Measurements from ENCODE around the gene FBRSL1.

Gene FBRSL1

DNA sequence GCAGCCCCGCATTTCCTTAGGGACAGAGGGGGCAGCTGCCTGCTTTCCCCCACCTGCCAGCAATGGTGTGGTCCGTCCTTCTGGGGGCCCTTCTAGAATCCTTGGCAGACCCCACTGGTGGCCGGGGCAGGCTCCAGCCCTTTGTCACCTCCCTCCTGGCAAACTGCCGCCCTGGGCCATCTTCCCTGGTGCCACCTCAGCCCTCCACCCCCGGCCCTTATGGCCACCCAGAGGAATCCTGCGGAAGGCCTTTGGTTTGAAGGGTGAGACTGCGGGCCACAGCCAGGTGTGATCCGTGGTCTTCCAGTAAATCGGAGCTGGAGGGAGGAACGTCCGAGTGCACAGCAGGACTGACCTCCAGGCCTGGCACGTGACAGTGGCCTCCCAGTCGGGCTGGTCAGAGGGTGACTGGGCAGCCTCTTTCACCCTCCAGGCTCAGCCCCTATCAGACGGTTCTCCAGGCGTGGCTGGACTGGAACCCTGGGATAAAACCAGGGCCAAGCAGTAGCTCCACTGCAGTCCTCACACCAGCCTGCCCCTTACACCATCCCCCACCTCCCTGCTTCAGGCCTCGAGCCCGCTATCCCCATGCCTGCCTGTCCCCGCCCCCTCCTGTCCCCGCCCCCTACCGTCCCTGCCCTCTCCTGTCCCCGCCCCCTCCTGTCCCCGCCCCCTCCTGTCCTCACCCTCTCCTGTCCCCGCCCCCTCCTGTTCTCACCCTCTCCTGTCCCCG lies 12.4 kb downstream of the FBRSL1 start:
- H3K4me3 ChIP-seq (ENCODE audit: low read length), result no peak overlapping the region
- no peaks in the 10 kb centered on the region for H3K27me3 ChIP-seq (replicated peaks; ENCODE audit: insufficient read depth, low read length)
- no peaks in the 10 kb centered on the region for H3K36me3 ChIP-seq (replicated peaks; ENCODE audit: insufficient read depth, low read length)
- H3K9ac ChIP-seq (ENCODE audit: low read length), result no peak overlapping the region
- H3K9me3 ChIP-seq (replicated peaks; ENCODE audit: insufficient read depth, low read length), result no peaks in the 10 kb centered on the region
- no peak overlapping the region for H3K4me2 ChIP-seq (ENCODE audit: low read depth, low read length)
- H2AFZ ChIP-seq (ENCODE audit: low read length), result no peak overlapping the region
- no peaks in the 10 kb centered on the region for H3K4me1 ChIP-seq (ENCODE audit: low read length)
- no peaks in the 10 kb centered on the region for H4K20me1 ChIP-seq (ENCODE audit: insufficient read depth, low read length)
- no peak for DNase-seq
- no peak for TF ChIP-seq EZH2 (optimal IDR thresholded peaks at IDR 0.05; ENCODE audit: low read depth, low read length)
- TF ChIP-seq CTCF (IDR thresholded peaks at IDR 0.05; ENCODE audit: low read length), result no peak
- TF ChIP-seq EZH2phosphoT487 (IDR thresholded peaks at IDR 0.05; ENCODE audit: low read length), result no peak
- no peaks in the 10 kb centered on the region for H3K9me2 ChIP-seq (replicated peaks; ENCODE audit: insufficient read depth, low read length)
- H3K79me2 ChIP-seq (ENCODE audit: low read length), result peaks cover 43% of the 10 kb centered on the region
- H3F3A ChIP-seq (ENCODE audit: insufficient read depth, low read length), result no peaks in the 10 kb centered on the region
- no peak overlapping the region for H3K27ac ChIP-seq (ENCODE audit: low read length)

GRCh38 chr12:132502882-132503193 lies 12.9 kb downstream of the FBRSL1 start:
- DNase-seq, result no peak
- H3K9ac ChIP-seq (ENCODE audit: low read length), result no peak overlapping the region
- TF ChIP-seq CTCF (IDR thresholded peaks at IDR 0.05; ENCODE audit: low read length), result no peak
- no peak for TF ChIP-seq EZH2 (optimal IDR thresholded peaks at IDR 0.05; ENCODE audit: low read depth, low read length)
- TF ChIP-seq EZH2phosphoT487 (IDR thresholded peaks at IDR 0.05; ENCODE audit: low read length), result no peak
- no peak overlapping the region for H3K4me3 ChIP-seq (ENCODE audit: low read length)
- no peaks in the 10 kb centered on the region for H3K9me2 ChIP-seq (replicated peaks; ENCODE audit: insufficient read depth, low read length)
- H3K4me1 ChIP-seq (ENCODE audit: low read length), result no peaks in the 10 kb centered on the region
- no peak overlapping the region for H2AFZ ChIP-seq (ENCODE audit: low read length)
- no peaks in the 10 kb centered on the region for H3K27me3 ChIP-seq (replicated peaks; ENCODE audit: insufficient read depth, low read length)
- no peaks in the 10 kb centered on the region for H3K9me3 ChIP-seq (replicated peaks; ENCODE audit: insufficient read depth, low read length)
- no peaks in the 10 kb centered on the region for H4K20me1 ChIP-seq (ENCODE audit: insufficient read depth, low read length)
- peaks cover 38% of the 10 kb centered on the region for H3K79me2 ChIP-seq (ENCODE audit: low read length)
- no peaks in the 10 kb centered on the region for H3K36me3 ChIP-seq (replicated peaks; ENCODE audit: insufficient read depth, low read length)
- no peak overlapping the region for H3K27ac ChIP-seq (ENCODE audit: low read length)
- H3F3A ChIP-seq (ENCODE audit: insufficient read depth, low read length), result no peaks in the 10 kb centered on the region
- H3K4me2 ChIP-seq (ENCODE audit: low read depth, low read length), result no peak overlapping the region

DNA sequence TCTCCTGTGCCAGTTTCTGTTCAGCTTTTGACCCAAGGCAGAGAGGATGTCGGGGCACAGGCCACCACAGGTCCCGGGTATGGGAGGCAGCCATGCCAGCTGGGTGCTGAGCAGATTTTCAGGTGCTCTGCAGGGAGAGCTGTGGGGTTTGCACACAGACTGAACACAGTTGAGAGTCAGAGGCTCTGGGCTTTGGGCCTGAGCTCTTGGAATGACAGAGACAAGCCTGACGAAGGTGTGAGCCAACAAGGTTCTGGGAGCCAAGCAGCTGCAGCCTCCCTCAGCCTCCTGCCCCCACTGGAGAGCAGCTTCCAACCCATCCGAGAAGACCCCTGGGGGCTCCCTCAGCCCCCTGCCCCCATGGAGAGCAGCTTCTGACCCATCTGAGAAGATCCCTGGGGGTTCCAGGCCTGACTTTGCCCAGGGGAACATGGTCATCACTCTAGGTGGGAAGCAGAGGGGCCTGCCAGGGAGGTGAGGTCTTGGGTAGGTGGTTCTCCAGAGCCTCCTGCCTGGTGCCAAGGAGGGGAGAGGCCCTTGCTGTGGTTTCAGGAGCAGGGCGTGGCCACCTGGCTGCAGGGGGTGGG lies 13.8 kb downstream of the FBRSL1 start:
- Histone ChIP-seq H3K9me2 (replicated peaks; ENCODE audit: insufficient read depth, low read length) (no peaks in the 10 kb centered on the region), H3K9me3 (replicated peaks; ENCODE audit: insufficient read depth, low read length) (no peaks in the 10 kb centered on the region), H3K9ac (ENCODE audit: low read length) (no peak overlapping the region), H2AFZ (ENCODE audit: low read length) (no peak overlapping the region), H3K79me2 (ENCODE audit: low read length) (peaks cover 30% of the 10 kb centered on the region), H3K4me3 (ENCODE audit: low read length) (no peak overlapping the region), H3K4me1 (ENCODE audit: low read length) (no peaks in the 10 kb centered on the region), H3K27me3 (replicated peaks; ENCODE audit: insufficient read depth, low read length) (no peaks in the 10 kb centered on the region), H3K36me3 (replicated peaks; ENCODE audit: insufficient read depth, low read length) (no peaks in the 10 kb centered on the region), H3K4me2 (ENCODE audit: low read depth, low read length) (no peak overlapping the region), H4K20me1 (ENCODE audit: insufficient read depth, low read length) (no peaks in the 10 kb centered on the region), H3K27ac (ENCODE audit: low read length) (no peak overlapping the region), H3F3A (ENCODE audit: insufficient read depth, low read length) (no peaks in the 10 kb centered on the region)
- TF ChIP-seq CTCF (IDR thresholded peaks at IDR 0.05; ENCODE audit: low read length), result no peak
- TF ChIP-seq EZH2phosphoT487 (IDR thresholded peaks at IDR 0.05; ENCODE audit: low read length), result no peak
- no peak for TF ChIP-seq EZH2 (optimal IDR thresholded peaks at IDR 0.05; ENCODE audit: low read depth, low read length)
- DNase-seq, result no peak
